ENCODE results near the gene WWOX. TPM values are rescaled to one million over a fixed set of nuclear protein-coding genes. Genes with fewer than 3 reads are reported as not detected.
A peak's percentile ranks its signal among the peaks of the same experiment; 100 is the strongest.

Gene WWOX
- polyA plus RNA-seq, 1 donor (not counting 4 experiments of a cell fraction or from before 2014, with no cell fraction given): 5.1 TPM

GRCh38 chr16:78732696-78733095 is 633.2 kb downstream of the WWOX start:
- Histone ChIP-seq H3K79me2 (ENCODE audit: control insufficient read depth, insufficient read depth, low read length) (no peaks in the 10 kb centered on the region), H3K9me3 (ENCODE audit: control insufficient read depth, low read depth, low read length) (no peaks in the 10 kb centered on the region), H3K4me3 (ENCODE audit: control insufficient read depth in 2 of 3, extremely low read depth in 1 of 3, insufficient read depth in 2 of 3, low read depth in 1 of 3, low read length in 3 of 3) (no peak overlapping the region), H3K36me3 (ENCODE audit: control insufficient read depth in 2 of 2, extremely low read depth in 1 of 2, insufficient read depth in 2 of 2, low read length in 2 of 2) (no peaks in the 10 kb centered on the region), H4K20me1 (ENCODE audit: control insufficient read depth, extremely low read depth, insufficient read depth, low read length) (no peaks in the 10 kb centered on the region), H3K27ac (ENCODE audit: control insufficient read depth, insufficient read depth, low read length) (no peak overlapping the region), H3K9me1 (ENCODE audit: control insufficient read depth, extremely low read depth, insufficient read depth, low read length) (no peaks in the 10 kb centered on the region), H3K4me2 (ENCODE audit: control insufficient read depth, extremely low read depth, insufficient read depth, low read depth, low read length) (no peak overlapping the region), H3K9ac (ENCODE audit: control insufficient read depth, extremely low read depth, insufficient read depth, low read length) (no peak overlapping the region), H2AFZ (ENCODE audit: control insufficient read depth, low read length) (no peak overlapping the region), H3K27me3 (ENCODE audit: control insufficient read depth, extremely low read depth, insufficient read depth, low read length) (no peaks in the 10 kb centered on the region), H3K4me1 (ENCODE audit: control insufficient read depth, extremely low read depth, insufficient read depth, low read length) (peaks cover 15% of the 10 kb centered on the region)
- dilution Hi-C loops (cut with MboI; ENCODE audit: extremely low pct_ligation_motif_present, low sequenced_read_pairs): no loop called here
- DNase-seq (ENCODE audit: low read depth, low spot score) (no peak), FAIRE-seq (no peak)
- TF ChIP-seq, protein P1, sequence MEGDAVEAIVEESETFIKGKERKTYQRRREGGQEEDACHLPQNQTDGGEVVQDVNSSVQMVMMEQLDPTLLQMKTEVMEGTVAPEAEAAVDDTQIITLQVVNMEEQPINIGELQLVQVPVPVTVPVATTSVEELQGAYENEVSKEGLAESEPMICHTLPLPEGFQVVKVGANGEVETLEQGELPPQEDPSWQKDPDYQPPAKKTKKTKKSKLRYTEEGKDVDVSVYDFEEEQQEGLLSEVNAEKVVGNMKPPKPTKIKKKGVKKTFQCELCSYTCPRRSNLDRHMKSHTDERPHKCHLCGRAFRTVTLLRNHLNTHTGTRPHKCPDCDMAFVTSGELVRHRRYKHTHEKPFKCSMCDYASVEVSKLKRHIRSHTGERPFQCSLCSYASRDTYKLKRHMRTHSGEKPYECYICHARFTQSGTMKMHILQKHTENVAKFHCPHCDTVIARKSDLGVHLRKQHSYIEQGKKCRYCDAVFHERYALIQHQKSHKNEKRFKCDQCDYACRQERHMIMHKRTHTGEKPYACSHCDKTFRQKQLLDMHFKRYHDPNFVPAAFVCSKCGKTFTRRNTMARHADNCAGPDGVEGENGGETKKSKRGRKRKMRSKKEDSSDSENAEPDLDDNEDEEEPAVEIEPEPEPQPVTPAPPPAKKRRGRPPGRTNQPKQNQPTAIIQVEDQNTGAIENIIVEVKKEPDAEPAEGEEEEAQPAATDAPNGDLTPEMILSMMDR (optimal IDR thresholded peaks at IDR 0.05 in 1 of 3, IDR thresholded peaks at IDR 0.05 in 1 of 3, conservative IDR thresholded peaks at IDR 0.05 in 1 of 3; ENCODE audit: extremely low read depth in 1 of 3, insufficient read depth in 2 of 3, low read length in 3 of 3): no peak
- no peak for TF ChIP-seq EZH2 (IDR thresholded peaks at IDR 0.05; ENCODE audit: low read length)

GRCh38 chr16:78735337-78735736 is 635.9 kb downstream of the WWOX start:
- H3K9ac ChIP-seq (ENCODE audit: control insufficient read depth, extremely low read depth, insufficient read depth, low read length): no peak overlapping the region
- H3K9me1 ChIP-seq (ENCODE audit: control insufficient read depth, extremely low read depth, insufficient read depth, low read length): no peaks in the 10 kb centered on the region
- TF ChIP-seq, protein P1 (optimal IDR thresholded peaks at IDR 0.05 in 1 of 3, IDR thresholded peaks at IDR 0.05 in 1 of 3, conservative IDR thresholded peaks at IDR 0.05 in 1 of 3; ENCODE audit: extremely low read depth in 1 of 3, insufficient read depth in 2 of 3, low read length in 3 of 3): no peak
- no peak for TF ChIP-seq EZH2 (IDR thresholded peaks at IDR 0.05; ENCODE audit: low read length)
- H3K4me1 ChIP-seq (ENCODE audit: control insufficient read depth, extremely low read depth, insufficient read depth, low read length): peaks cover 15% of the 10 kb centered on the region
- dilution Hi-C loops (cut with MboI; ENCODE audit: extremely low pct_ligation_motif_present, low sequenced_read_pairs): no loop called here
- H3K79me2 ChIP-seq (ENCODE audit: control insufficient read depth, insufficient read depth, low read length): no peaks in the 10 kb centered on the region
- H2AFZ ChIP-seq (ENCODE audit: control insufficient read depth, low read length): no peak overlapping the region
- no peaks in the 10 kb centered on the region for H4K20me1 ChIP-seq (ENCODE audit: control insufficient read depth, extremely low read depth, insufficient read depth, low read length)
- DNase-seq (ENCODE audit: low read depth, low spot score): peak; percentile 79
- no peaks in the 10 kb centered on the region for H3K36me3 ChIP-seq (ENCODE audit: control insufficient read depth in 2 of 2, extremely low read depth in 1 of 2, insufficient read depth in 2 of 2, low read length in 2 of 2)
- no peak overlapping the region for H3K4me3 ChIP-seq (ENCODE audit: control insufficient read depth in 2 of 3, extremely low read depth in 1 of 3, insufficient read depth in 2 of 3, low read depth in 1 of 3, low read length in 3 of 3)
- H3K27ac ChIP-seq (ENCODE audit: control insufficient read depth, insufficient read depth, low read length): peak overlapping the region; percentile 22
- no peaks in the 10 kb centered on the region for H3K27me3 ChIP-seq (ENCODE audit: control insufficient read depth, extremely low read depth, insufficient read depth, low read length)
- H3K4me2 ChIP-seq (ENCODE audit: control insufficient read depth, extremely low read depth, insufficient read depth, low read depth, low read length): peak overlapping the region; percentile 29
- peak; percentile 87 for FAIRE-seq
- no peaks in the 10 kb centered on the region for H3K9me3 ChIP-seq (ENCODE audit: control insufficient read depth, low read depth, low read length)

Data from keratinocyte (primary cell).